Smooth muscle cell (in vitro differentiated cells): ENCODE data around the gene LONP1. TPM values are rescaled to one million over a fixed set of nuclear protein-coding genes. Genes with fewer than 3 reads are reported as not detected.
"Not testable (repeated sequence)": the region's sequence is repeated elsewhere in the genome, so short reads cannot be mapped to it uniquely, and the experiment has no call there.

Experiments
- DNase-seq: peaks from one replicate; lab custom pipeline; 2025; ENCODE audit not compliant: unreplicated experiment; lab: John Stamatoyannopoulos, UW
- H2AFZ ChIP-seq: fragments of 200-600 bp; sonication (generic); 2 replicates; pipeline ENCODE4 v1.6.0; 2016; ENCODE audit warnings: antibody characterized with exemption, low read depth, mild to moderate bottlenecking
- H3F3A ChIP-seq: fragments of 200-600 bp; sonication (generic); 2 replicates; pipeline ENCODE4 v1.6.0; 2017; ENCODE audit warnings: antibody characterized with exemption, low read depth
- H3K27ac ChIP-seq: fragments of 200-600 bp; sonication (generic); 2 replicates; pipeline ENCODE4 v1.5.1; 2016; ENCODE audit warnings: low read depth, mild to moderate bottlenecking
- H3K27me3 ChIP-seq: fragments of 200-600 bp; sonication (generic); 2 replicates; pipeline ENCODE4 v1.6.1; 2016; ENCODE audit warnings: low read depth, mild to moderate bottlenecking
- H3K36me3 ChIP-seq: fragments of 200-600 bp; sonication (generic); 2 replicates; pipeline ENCODE4 v1.5.1; 2016; ENCODE audit warnings: low read depth
- H3K4me1 ChIP-seq: fragments of 200-600 bp; sonication (generic); 2 replicates; pipeline ENCODE4 v1.5.1; 2016; ENCODE audit warnings: low read depth
- H3K4me2 ChIP-seq: fragments of 200-600 bp; sonication (generic); 2 replicates; pipeline ENCODE4 v1.6.0; 2016; ENCODE audit warnings: mild to moderate bottlenecking
- H3K4me3 ChIP-seq: fragments of 200-600 bp; sonication (generic); 2 replicates; pipeline ENCODE4 v1.5.1; 2016; ENCODE audit warnings: mild to moderate bottlenecking
- H3K79me2 ChIP-seq: fragments of 200-600 bp; sonication (generic); 2 replicates; pipeline ENCODE4 v1.6.0; 2016; ENCODE audit warnings: low read depth, mild to moderate bottlenecking
- H3K9ac ChIP-seq: fragments of 200-600 bp; sonication (generic); 2 replicates; pipeline ENCODE4 v1.6.0; 2016; ENCODE audit warnings: low read depth
- H3K9me3 ChIP-seq: fragments of 200-600 bp; sonication (generic); replicated peaks from 2 replicates; pipeline ENCODE4 v1.5.1; 2016; ENCODE audit warnings: low read depth
- H4K20me1 ChIP-seq: fragments of 200-600 bp; sonication (generic); 2 replicates; pipeline ENCODE4 v1.6.0; 2016; ENCODE audit warnings: low read depth
- WGBS: methylation state at CpG from one replicate; pipeline ENCODE4 v1.1.7; 2016; ENCODE audit warnings: low lambda C conversion rate; 5-methylcytosine and 5-hydroxymethylcytosine counted together
- polyA plus RNA-seq: library from polyadenylated mRNA; unstranded; fragments of >200 nt; fragmentation: Nextera tagmentation; extraction: Ambion mirVana; gene quantifications from 2 replicates; pipeline ENCODE4 v1.2.1, GENCODE V29; 2016
- total RNA-seq: library from RNA; depleted of rRNA; stranded (reverse); fragments of >200 nt; gene quantifications from 2 replicates; pipeline ENCODE4 v1.2.3, GENCODE V29; 2014
- TF ChIP-seq, protein P1 (sequence below): fragments of 200-600 bp; sonication (generic); IDR thresholded peaks from 2 replicates; pipeline ENCODE4 v1.5.1; 2017; ENCODE audit warnings: borderline replicate concordance, mild to moderate bottlenecking, antibody characterized with exemption; ENCODE audit not compliant: insufficient read depth, poor library complexity, severe bottlenecking

LONP1 gene
- total and polyA plus RNA-seq, 2 experiments from 2014 or later: 31.6 to 67.7 TPM

DNA sequence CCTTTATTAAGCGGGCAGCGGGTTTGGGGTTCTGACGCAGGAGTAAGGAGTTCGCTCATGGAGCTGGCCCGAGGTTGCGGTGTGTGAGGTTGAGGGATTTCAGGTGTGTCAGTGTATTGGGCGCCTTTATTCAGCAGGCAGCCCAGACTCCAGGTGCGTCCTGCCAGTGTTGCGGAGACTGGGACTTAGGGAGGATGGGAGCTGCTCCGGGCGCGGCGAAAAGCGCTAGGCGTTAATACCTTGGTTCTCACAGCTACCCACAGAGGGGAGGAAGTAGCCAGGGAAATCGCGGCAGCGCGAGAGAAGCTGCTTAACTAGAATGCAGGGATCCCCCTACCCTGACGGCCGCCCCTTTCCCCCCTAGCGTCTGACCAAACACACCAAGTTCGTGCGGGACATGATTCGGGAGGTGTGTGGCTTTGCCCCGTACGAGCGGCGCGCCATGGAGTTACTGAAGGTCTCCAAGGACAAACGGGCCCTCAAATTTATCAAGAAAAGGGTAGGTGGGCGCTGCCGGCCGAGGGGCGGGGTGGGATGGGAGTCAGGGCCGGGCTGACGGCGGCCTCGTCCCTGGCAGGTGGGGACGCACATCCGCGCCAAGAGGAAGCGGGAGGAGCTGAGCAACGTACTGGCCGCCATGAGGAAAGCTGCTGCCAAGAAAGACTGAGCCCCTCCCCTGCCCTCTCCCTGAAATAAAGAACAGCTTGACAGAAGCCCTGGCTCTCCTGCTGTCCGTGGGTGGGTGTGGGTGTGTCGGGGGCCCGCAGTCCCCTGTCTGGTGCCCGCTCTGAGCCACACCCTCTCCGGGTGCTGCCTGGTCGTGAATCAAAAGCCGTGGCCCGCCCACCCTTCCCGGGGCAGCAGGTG is 28.8 kb downstream of the LONP1 start:
- WGBS: 8% methylated on average over 53 of the region's 54 CpGs
- H3K4me1 ChIP-seq: peaks cover 10% of the 10 kb centered on the region
- peak overlapping the region; percentile 88 for H3K9ac ChIP-seq
- H3K27me3 ChIP-seq: no peaks in the 10 kb centered on the region
- H3K27ac ChIP-seq: peak overlapping the region; percentile 69
- H3K4me2 ChIP-seq: peak overlapping the region; percentile 90
- no peaks in the 10 kb centered on the region for H3K9me3 ChIP-seq
- no peaks in the 10 kb centered on the region for H3K36me3 ChIP-seq
- H4K20me1 ChIP-seq: peaks cover 63% of the 10 kb centered on the region
- TF ChIP-seq, protein P1, sequence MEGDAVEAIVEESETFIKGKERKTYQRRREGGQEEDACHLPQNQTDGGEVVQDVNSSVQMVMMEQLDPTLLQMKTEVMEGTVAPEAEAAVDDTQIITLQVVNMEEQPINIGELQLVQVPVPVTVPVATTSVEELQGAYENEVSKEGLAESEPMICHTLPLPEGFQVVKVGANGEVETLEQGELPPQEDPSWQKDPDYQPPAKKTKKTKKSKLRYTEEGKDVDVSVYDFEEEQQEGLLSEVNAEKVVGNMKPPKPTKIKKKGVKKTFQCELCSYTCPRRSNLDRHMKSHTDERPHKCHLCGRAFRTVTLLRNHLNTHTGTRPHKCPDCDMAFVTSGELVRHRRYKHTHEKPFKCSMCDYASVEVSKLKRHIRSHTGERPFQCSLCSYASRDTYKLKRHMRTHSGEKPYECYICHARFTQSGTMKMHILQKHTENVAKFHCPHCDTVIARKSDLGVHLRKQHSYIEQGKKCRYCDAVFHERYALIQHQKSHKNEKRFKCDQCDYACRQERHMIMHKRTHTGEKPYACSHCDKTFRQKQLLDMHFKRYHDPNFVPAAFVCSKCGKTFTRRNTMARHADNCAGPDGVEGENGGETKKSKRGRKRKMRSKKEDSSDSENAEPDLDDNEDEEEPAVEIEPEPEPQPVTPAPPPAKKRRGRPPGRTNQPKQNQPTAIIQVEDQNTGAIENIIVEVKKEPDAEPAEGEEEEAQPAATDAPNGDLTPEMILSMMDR: no peak
- H3F3A ChIP-seq: peaks cover 14% of the 10 kb centered on the region
- peaks cover 58% of the 10 kb centered on the region for H3K79me2 ChIP-seq
- H2AFZ ChIP-seq: no peak overlapping the region
- H3K4me3 ChIP-seq: peak overlapping the region; percentile 74
- no peak for DNase-seq

DNA sequence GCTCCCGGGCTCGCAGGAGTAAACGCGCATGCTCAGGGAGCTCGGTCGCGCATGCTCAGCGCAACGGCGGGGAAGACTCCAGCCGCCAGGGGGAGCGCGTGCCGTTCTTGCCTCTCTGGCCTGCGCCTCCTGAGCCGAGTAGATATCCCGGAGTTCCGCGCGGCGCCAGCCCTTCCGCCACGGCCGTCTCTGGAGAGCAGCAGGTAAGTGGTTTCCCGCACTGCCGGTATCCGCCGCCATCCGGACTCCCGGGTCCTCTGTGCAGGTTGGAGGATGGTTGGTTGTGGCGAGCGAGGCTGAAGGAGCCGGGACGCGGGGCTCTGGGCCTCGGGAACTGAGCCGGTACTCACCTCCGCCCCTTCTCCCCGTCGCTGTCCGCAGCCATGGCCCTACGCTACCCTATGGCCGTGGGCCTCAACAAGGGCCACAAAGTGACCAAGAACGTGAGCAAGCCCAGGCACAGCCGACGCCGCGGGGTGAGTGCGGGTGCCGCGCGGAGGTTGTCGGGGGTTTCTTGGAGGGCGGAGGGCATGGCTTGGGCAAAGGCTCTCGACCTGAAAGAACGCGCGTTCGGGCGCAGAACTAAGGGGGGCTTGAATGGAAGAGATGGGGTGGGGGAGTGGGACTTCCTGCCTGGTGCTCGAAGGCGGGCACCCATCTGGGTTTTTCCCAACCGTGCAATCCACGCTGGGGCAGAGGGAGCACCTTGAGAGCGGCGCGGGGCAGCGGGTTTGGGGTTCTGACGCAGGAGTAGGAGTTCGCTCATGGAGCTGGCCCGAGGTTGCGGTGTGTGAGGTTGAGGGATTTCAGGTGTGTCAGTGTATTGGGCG is 29.6 kb downstream of the LONP1 start, which contains the start of gene RPL36:
Gene RPL36 (plus strand): TSS at position 171 of the 830 bp plus-strand sequence. CDS start 213 bp downstream, at position 384.
- no peaks in the 10 kb centered on the region for H3K27me3 ChIP-seq
- DNase-seq: peak; percentile 94
- H3K36me3 ChIP-seq: no peaks in the 10 kb centered on the region
- H3F3A ChIP-seq: peaks cover 20% of the 10 kb centered on the region
- H3K9me3 ChIP-seq: no peaks in the 10 kb centered on the region
- peak within 1 kb of the TSS; percentile 90 for H3K4me2 ChIP-seq
- H3K79me2 ChIP-seq: peaks cover 52% of the 10 kb centered on the region
- no peak within 1 kb of the TSS for H2AFZ ChIP-seq
- H4K20me1 ChIP-seq: peaks cover 56% of the 10 kb centered on the region
- H3K27ac ChIP-seq: peak within 1 kb of the TSS; percentile 69
- H3K9ac ChIP-seq: peak within 1 kb of the TSS; percentile 88
- H3K4me3 ChIP-seq: peak within 1 kb of the TSS; percentile 74
- peaks cover 10% of the 10 kb centered on the region for H3K4me1 ChIP-seq
- WGBS: under 1% methylated on average over 73 of the region's 73 CpGs
- TF ChIP-seq, protein P1: peak; percentile 84

DNA sequence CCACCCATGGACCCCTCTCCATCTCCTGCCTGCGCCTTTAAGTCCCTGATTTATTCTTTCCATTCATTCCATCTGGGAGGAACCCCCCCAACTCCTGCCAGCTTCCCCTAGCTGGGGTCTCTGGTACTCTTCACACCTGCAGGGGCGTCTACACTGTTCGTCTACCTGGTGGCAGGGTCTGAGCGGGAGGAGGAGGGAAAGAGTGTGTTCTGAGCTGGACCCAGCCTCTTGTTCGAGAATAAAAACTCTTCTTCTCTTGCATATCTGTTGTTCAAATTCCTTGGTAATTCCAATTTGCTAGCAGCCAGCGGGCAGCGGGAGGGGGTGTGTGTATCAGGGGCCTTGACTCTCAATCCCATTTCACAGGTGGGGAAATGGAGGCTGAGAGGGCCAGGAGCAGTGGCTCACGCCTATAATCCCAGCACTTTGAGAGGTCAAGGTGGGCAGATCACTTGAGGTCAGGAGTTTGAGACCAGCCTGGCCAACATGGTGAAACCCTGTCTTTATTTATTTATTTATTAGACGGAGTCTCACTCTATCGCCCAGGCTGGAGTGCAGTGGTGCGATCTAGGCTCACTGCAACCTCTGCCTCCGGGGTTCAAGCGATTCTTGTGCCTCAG is 31.6 kb downstream of the LONP1 start:
- not testable (repeated sequence) for H3K27me3 ChIP-seq, H2AFZ ChIP-seq, H3K9me3 ChIP-seq, H3K9ac ChIP-seq, H3K4me3 ChIP-seq, H3K4me2 ChIP-seq, H3K27ac ChIP-seq, DNase-seq, H3K36me3 ChIP-seq
- H3K4me1 ChIP-seq: peaks cover 10% of the 10 kb centered on the region
- 95% methylated on average over 13 of the region's 13 CpGs for WGBS
- H4K20me1 ChIP-seq: peaks cover 36% of the 10 kb centered on the region
- peaks cover 33% of the 10 kb centered on the region for H3K79me2 ChIP-seq
- peaks cover 20% of the 10 kb centered on the region for H3F3A ChIP-seq
